HG02642 (cell line): ENCODE results near the gene CCDC27.

Experiments
- ATAC-seq: cut with Tn5 transposase; IDR thresholded peaks from one replicate; pipeline ENCODE4 v1.9.1; 2021; ENCODE audit warnings: mild to moderate bottlenecking; ENCODE audit not compliant: unreplicated experiment, poor library complexity

The CCDC27 gene

DNA sequence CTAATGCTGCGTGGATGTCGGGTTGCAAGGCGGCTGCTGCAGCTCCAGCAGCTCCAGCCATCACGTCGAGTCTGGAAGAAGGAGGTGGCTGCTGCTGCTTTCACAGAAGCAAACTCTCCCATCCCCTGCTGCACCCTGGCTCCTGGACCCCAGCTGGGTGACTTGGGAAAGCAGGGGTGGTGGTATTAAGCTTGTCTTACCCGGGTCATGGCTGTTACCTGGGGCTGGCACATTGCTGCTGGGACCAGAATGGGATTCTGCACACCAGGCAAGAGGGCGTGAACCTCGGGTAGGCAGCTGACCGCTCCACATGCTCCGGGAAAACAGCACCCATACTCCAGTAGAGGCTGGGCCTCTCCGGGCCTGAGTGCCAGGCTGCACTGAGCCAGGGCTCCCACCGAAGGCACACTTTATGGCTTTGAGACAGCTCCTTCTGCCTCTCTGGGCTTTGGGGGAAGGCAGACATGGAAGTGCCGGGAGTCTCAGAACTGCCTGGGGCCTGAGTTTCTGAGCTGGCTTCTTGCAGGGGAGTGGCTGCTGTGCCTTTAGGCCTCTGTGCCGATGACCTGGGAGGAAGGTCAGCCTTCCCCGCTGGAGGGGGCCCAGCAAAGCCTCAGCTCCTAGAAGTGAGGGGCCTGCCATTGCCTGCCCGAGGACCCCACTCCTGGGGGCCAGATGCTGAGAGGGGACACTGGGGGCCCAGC lies 21.5 kb downstream of the CCDC27 start:
- no peak for ATAC-seq

GRCh38 chr1:3774276-3774945 lies 22.2 kb downstream of the CCDC27 start:
- ATAC-seq: no peak

DNA sequence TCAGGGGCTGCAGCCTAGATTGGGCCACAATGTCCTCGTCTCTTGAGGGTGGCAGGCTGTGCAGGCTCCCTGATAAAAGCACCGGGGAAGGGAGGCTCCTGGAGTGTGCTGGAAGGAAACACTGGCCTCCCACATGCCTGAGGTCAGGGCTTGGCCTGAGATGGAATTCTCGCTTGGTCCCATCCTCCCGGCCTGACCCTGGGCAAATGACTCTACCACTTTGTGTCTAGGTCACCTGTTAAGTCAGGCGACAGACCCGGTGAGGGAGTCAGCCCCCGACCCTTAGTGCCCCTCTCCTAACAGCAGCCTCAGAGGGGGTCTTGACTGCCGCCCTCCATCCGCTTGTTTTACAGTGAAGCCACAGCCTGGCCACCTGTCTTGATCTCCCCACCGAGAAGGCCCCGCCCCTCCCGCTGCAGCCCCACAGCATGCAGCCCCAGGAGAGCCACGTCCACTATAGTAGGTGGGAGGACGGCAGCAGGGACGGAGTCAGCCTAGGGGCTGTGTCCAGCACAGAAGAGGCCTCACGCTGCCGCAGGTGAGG lies 22.8 kb downstream of the CCDC27 start:
- no peak for ATAC-seq

DNA sequence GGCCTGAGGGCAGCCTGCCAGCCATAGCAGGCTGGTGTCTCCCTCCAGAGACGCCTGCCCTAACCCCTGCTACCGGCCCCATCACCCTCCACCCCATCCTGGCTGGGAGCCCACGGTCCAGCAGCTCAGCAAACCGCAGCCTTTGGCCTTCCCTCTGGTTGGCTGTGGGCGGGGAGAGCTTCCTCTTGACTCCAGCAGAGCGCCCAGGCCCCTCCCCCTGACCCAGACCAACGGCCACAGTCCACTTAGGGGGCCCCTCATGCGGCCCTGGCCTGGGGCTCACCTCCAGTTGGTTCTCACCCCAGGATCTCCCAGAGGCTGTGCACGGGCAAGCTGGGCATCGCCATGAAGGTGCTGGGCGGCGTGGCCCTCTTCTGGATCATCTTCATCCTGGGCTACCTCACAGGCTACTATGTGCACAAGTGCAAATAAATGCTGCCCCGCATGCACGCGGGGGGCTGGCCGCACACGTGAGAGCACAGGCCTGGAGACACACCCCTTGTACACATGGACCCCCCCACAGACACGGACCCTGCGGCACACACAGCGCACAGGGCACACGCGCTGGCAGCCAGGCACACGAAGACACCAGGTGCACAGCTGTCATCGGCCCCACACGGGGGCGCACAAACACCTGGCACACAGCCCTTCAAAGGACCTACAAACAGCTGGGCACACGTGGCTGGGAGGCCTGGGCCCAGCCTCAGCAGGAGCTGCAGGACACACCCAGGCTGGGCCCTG lies 23.4 kb downstream of the CCDC27 start:
- ATAC-seq: no peak

- no peak for ATAC-seq
Measured at GRCh38 chr1:3776231-3776961, 24.1 kb downstream of the CCDC27 start.

DNA sequence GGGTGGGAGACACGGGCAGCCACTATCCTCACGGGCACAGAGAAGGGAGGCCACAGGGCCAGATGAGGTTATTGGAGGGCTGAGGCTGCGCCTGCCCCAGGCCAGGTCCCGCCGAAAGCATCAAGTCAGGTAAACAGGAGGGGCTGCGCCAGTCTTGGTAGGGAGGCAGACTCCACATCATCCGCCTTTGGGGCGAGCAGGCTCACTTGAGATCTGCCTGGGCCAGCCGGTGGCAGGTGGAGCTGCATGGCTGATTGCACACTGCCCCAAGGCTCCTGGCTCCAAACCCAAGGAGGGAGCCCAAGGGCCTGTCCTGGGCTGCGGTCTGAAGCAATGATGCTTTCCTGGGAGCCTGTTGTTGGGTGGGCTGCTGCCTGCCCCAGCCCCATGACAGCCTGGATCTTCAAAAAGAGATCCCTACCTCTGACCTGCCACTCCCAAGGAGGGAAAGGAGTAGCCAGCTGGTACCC lies 24.9 kb downstream of the CCDC27 start:
- ATAC-seq: no peak

- no peak for ATAC-seq
Measured at GRCh38 chr1:3777647-3778589, 25.7 kb downstream of the CCDC27 start.

DNA sequence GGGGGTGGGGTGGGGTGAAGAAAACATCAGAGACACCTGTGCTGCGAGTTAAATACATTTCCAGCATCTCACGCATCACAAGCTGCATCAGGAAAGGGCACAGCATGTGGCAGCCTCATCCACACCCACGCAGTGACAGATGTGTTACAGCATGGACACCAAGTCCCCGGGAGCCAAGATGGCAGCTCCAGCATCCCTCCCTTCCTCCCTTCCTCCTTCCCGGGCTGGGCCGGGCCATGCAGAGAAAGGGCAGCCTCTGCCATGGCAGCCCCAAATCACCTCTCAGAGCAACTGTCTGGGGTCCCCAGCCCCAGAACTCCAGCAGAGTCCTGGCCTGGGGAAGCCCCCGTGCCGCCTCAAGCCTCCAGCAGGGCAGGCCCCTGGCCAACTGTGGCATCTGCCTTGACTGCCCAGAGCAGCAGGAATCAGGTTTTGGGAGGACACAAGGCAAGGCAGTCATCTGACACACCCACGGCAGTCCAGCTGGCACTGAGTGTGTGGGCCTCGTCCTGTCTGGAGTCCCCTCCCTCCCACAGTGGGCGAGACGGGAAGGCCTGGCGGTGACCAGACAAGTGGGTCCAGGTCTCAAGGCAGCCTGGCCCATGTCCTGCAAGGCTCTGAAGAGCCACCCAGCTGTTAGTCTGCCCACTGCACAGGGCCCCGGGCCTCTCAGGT lies 26.5 kb downstream of the CCDC27 start:
- no peak for ATAC-seq

DNA sequence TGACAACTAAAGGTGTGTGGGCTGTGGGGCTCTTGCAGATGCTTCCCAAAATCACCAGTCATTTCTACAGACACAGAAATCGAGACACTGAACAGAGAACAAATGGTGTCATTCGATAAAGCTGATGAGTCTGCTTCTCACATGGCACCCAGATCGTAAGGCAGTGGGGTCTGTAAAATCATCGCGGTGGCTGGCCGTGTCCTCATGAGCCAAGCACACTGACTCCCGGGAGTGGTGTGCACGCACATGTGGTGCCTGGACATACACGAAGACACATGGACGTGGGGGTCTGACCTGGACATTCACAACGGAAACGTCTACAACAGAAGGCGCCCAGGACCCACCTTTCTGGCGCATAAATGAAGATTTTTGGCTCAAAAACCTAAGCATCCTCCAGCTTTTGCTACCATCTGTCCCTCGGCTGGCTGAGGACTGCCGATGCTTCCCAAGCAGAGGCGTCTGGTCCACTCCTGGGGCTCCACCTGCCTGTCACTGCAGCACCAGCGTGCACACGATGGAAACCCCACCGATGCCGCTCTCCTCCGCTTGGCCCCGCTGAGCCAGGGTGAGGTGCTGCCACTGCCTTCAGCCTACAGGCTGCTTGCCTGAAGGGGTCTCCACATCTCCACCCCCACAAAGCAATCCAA lies 27.1 kb downstream of the CCDC27 start:
- ATAC-seq: no peak

DNA sequence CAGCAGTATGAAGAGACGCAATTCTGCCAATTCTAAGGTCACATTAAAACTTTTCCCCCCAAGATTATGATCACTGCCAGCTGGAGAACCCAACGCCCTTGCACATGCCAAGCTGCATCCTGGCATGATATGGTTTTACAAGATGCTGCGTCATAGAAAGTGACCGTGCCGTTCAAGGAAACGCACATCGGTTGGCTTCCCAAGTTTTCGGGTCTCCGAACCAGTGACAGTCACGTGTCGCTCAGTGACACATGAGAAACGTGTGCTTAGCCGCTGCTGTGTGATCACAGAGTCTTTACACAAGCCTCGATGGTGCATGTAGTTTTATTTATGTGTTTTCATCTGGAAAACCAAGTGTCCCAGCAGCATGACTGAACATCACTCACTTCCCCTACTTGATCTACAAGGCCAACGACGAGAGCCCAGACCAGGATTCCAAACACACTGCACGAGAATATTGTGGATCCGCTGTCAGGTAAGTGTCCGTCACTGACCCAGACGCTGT lies 27.7 kb downstream of the CCDC27 start:
- ATAC-seq: no peak

GRCh38 chr1:3780901-3781300 lies 28.7 kb downstream of the CCDC27 start:
- no peak for ATAC-seq

GRCh38 chr1:3783651-3784474 lies 31.6 kb downstream of the CCDC27 start:
- no peak for ATAC-seq

DNA sequence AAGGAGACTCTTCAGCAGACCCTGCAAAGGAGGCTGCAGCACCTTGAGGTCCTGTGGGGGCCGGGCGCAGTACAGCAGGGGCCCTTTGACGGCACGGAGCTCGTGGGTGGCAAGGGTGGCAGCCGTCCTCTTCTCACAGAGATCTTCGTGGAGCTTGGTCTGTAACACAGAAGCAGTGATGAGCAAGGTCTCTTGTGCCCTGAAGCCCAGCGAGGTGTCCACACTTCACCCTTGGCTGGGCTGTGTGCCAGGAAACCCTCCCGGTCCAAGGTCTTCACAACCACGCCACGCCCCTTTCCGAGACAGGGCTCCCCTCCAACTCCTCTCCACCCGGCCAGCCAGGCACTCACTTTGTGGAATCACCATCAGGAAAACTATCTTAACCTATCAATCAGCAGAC lies 32.8 kb downstream of the CCDC27 start:
- ATAC-seq: no peak

- no peak for ATAC-seq
Measured at GRCh38 chr1:3785456-3786157, 33.4 kb downstream of the CCDC27 start.

- no peak for ATAC-seq
Measured at GRCh38 chr1:3786468-3787348, 34.5 kb downstream of the CCDC27 start.

DNA sequence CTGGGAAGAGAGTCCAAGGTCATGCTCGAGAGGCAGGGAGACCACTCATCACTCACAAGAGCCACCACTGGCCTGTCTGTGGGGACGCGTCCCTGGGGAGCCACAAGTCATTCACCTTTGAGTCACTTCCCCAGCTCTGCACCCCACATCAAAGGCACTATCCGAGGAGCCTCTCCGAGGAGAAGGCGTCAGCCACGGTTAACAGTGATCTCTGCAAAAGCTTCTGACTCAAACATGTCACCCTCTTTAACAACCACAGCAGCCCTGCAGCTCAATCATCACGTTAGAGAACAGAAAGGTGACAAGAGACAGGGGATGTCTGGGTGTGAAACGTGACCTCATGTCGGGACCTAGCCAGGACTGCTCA lies 35.1 kb downstream of the CCDC27 start:
- no peak for ATAC-seq
